GM13976 (cell line): Measurements from ENCODE around the gene REEP6.
"Not testable (repeated sequence)": the region's sequence is repeated elsewhere in the genome, so short reads cannot be mapped to it uniquely, and the experiment has no call there.

Experiments used
- DNase-seq: peaks from one replicate; pipeline ENCODE4 v3.0.0; 2012; ENCODE audit warnings: low spot score
- CTCF ChIP-seq: IDR thresholded peaks from 2 replicates; pipeline ENCODE4 v1.5.1; 2012; ENCODE audit warnings: borderline replicate concordance, mild to moderate bottlenecking; ENCODE audit not compliant: insufficient read depth; ENCODE audit errors: extremely low read depth, missing control alignments, control extremely low read depth
- in situ Hi-C: fragments of 300-500 bp; cut with MboI; formaldehyde crosslinking; loops from one replicate; pipeline ENCODE4 v1.12.0; 2022; ENCODE audit warnings: low sequenced_read_pairs, mixed read lengths, inconsistent platforms; ENCODE audit not compliant: unreplicated experiment

The REEP6 gene

GRCh38 chr19:1529430-1529816 is 38.4 kb downstream of the REEP6 start:
- no peak for DNase-seq
- no peak for TF ChIP-seq CTCF
- in situ Hi-C loops: no loop called here

GRCh38 chr19:1530856-1531255 is 39.9 kb downstream of the REEP6 start:
- in situ Hi-C loops, DNase-seq: not testable (repeated sequence)

- no peak for DNase-seq
- in situ Hi-C loops: no loop called here
- no peak for TF ChIP-seq CTCF
Measured at GRCh38 chr19:1531587-1531986, 40.6 kb downstream of the REEP6 start.

- in situ Hi-C loops: no loop called here
- no peak for DNase-seq
- TF ChIP-seq CTCF: no peak
Measured at GRCh38 chr19:1532003-1532402, 41.0 kb downstream of the REEP6 start.

GRCh38 chr19:1533510-1534150 is 42.6 kb downstream of the REEP6 start:
- TF ChIP-seq CTCF: no peak
- in situ Hi-C loops: no loop called here
- no peak for DNase-seq

GRCh38 chr19:1534972-1535371 is 44.0 kb downstream of the REEP6 start:
- in situ Hi-C loops: no loop called here
- TF ChIP-seq CTCF: no peak
- no peak for DNase-seq

- in situ Hi-C loops, DNase-seq: not testable (repeated sequence)
Measured at GRCh38 chr19:1535699-1536098, 44.7 kb downstream of the REEP6 start.

GRCh38 chr19:1538978-1539377 is 48.0 kb downstream of the REEP6 start:
- in situ Hi-C loops: no loop called here
- no peak for TF ChIP-seq CTCF
- no peak for DNase-seq

- not testable (repeated sequence) for DNase-seq
- in situ Hi-C loops: loop anchor here (5.0 kb wide), 1 partner anchor 223 kb away; no protein-coding TSS in a partner anchor
Measured at GRCh38 chr19:1539749-1540148, 48.8 kb downstream of the REEP6 start.
